Endothelial cell of umbilical vein (primary cell): ENCODE results near the gene SNX18. TPM values are rescaled to one million over a fixed set of nuclear protein-coding genes. Genes with fewer than 3 reads are reported as not detected.
A peak's percentile ranks its signal among the peaks of the same experiment; 100 is the strongest.

Source experiments
- BruUV-seq: library from RNA; stranded (reverse); fragments of 400-500 nt; replicated peaks from 2 replicates; lab custom pipeline; 2021; lab: Mats Ljungman, UMichigan
- CTCF ChIA-PET: fragments of 300-600, 350-600 bp; sonication (Branson Sonifier 250); formaldehyde crosslinking; loops from one replicate; lab custom pipeline; 2021; ENCODE audit warnings: antibody characterized with exemption, inconsistent platforms; lab: Charles Lee
- POLR2A ChIA-PET: fragments of 300-600, 350-600 bp; sonication (Branson Sonifier 250); formaldehyde crosslinking; loops from one replicate; lab custom pipeline; 2021; ENCODE audit warnings: antibody characterized with exemption, inconsistent platforms; lab: Charles Lee
- DNase-seq: peaks from one replicate; pipeline ENCODE4 v3.0.0-alpha.2; 2011; ENCODE audit warnings: low read depth, low spot score
- FAIRE-seq: peaks from 2 replicates; lab custom pipeline; 2011; peaks lifted over from hg19 to GRCh38; lab: Jason Lieb, UNC
- H2AFZ ChIP-seq: 2 replicates; pipeline ENCODE4 v1.6.0; 2012; ENCODE audit warnings: low read depth, low read length, control low read depth, inconsistent platforms
- H3K27ac ChIP-seq: 2 replicates; pipeline ENCODE4 v1.5.1; 2011; ENCODE audit warnings: low read depth, mild to moderate bottlenecking, control low read depth, low read length, moderate library complexity; ENCODE audit not compliant: insufficient read depth
- H3K27me3 ChIP-seq, 2 experiments: 2 replicates each; pipeline versions ENCODE4 v1.6.0 to v1.6.1; 2011; ENCODE audit warnings: low read length in 2 of 2, mixed read lengths in 1 of 2; ENCODE audit not compliant: control insufficient read depth in 2 of 2, insufficient read depth in 2 of 2
- H3K36me3 ChIP-seq, 2 experiments: 2 replicates in 1 of 2; 3 replicates in 1 of 2; pipeline ENCODE4 v1.5.1; 2011; ENCODE audit warnings: low read length in 2 of 2, mild to moderate bottlenecking in 1 of 2, moderate library complexity in 1 of 2; ENCODE audit not compliant: control insufficient read depth in 2 of 2, insufficient read depth in 2 of 2; ENCODE audit errors: extremely low read depth in 1 of 2
- H3K4me1 ChIP-seq: 3 replicates; pipeline ENCODE4 v1.5.1; 2011; ENCODE audit warnings: mild to moderate bottlenecking, low read length; ENCODE audit not compliant: control insufficient read depth, insufficient read depth; ENCODE audit errors: extremely low read depth
- H3K4me2 ChIP-seq: 2 replicates; pipeline ENCODE4 v1.6.1; 2011; ENCODE audit warnings: low read length, control low read depth, mixed read lengths; ENCODE audit not compliant: insufficient read depth
- H3K4me3 ChIP-seq, 3 experiments: fragments of 200-600 bp in 1 of 3; sonication (generic), shearing (Covaris generic) in 1 of 3; replicated peaks in 1 of 3; 2 replicates each; pipeline ENCODE4 v1.5.1; 2011 to 2016; ENCODE audit warnings: control low read depth in 3 of 3, low read length in 3 of 3, mild to moderate bottlenecking in 2 of 3, inconsistent platforms in 1 of 3, low read depth in 1 of 3, moderate library complexity in 1 of 3; ENCODE audit not compliant: insufficient read depth in 1 of 3
- H3K79me2 ChIP-seq: 2 replicates; pipeline ENCODE4 v1.6.0; 2012; ENCODE audit warnings: low read length, inconsistent platforms; ENCODE audit not compliant: control insufficient read depth, insufficient read depth
- H3K9ac ChIP-seq: replicated peaks from 2 replicates; pipeline ENCODE3; 2011; ENCODE audit warnings: low read length, control low read depth; ENCODE audit not compliant: insufficient read depth; ENCODE audit errors: extremely low read depth
- H3K9me1 ChIP-seq: replicated peaks from 3 replicates; pipeline ENCODE4 v1.6.0; 2011; ENCODE audit warnings: mild to moderate bottlenecking, low read length; ENCODE audit not compliant: control insufficient read depth, insufficient read depth; ENCODE audit errors: extremely low read depth
- H3K9me3 ChIP-seq: replicated peaks from 2 replicates; pipeline ENCODE4 v1.5.1; 2012; ENCODE audit warnings: low read length, inconsistent platforms; ENCODE audit not compliant: control insufficient read depth, insufficient read depth
- H4K20me1 ChIP-seq: replicated peaks from 2 replicates; pipeline ENCODE3; 2011; ENCODE audit warnings: mild to moderate bottlenecking, low read length; ENCODE audit not compliant: control insufficient read depth, insufficient read depth; ENCODE audit errors: extremely low read depth
- CTCF ChIP-seq, 2 donors: IDR thresholded peaks; 1 replicate in 1 of 2; 2 replicates in 1 of 2; pipeline ENCODE4 v1.5.1; 2011; ENCODE audit warnings: low read length in 2 of 2, mild to moderate bottlenecking in 2 of 2, moderate library complexity in 2 of 2, control low read depth in 1 of 2, inconsistent platforms in 1 of 2, low read depth in 1 of 2; ENCODE audit not compliant: insufficient read depth in 1 of 2; ENCODE audit errors: extremely low read depth in 1 of 2
- EZH2 ChIP-seq: IDR thresholded peaks from 2 replicates; pipeline ENCODE4 v1.6.1; 2012; ENCODE audit warnings: borderline replicate concordance, low read depth, mild to moderate bottlenecking, moderate library complexity, low read length, inconsistent platforms; ENCODE audit not compliant: severe bottlenecking
- FOS ChIP-seq: IDR thresholded peaks from 2 replicates; pipeline ENCODE4 v1.6.1; 2011; ENCODE audit warnings: mild to moderate bottlenecking, low read length, moderate library complexity, borderline replicate concordance; ENCODE audit not compliant: insufficient read depth
- GATA2 ChIP-seq: IDR thresholded peaks from 2 replicates; pipeline ENCODE4 v1.7.0; 2011; ENCODE audit warnings: low read depth, mild to moderate bottlenecking, moderate library complexity, mixed read lengths, low read length; ENCODE audit not compliant: insufficient read length, insufficient read depth
- JUN ChIP-seq: IDR thresholded peaks from 2 replicates; pipeline ENCODE4 v1.6.1; 2011; ENCODE audit warnings: borderline replicate concordance, low read depth; ENCODE audit not compliant: insufficient read length, insufficient read depth
- MAX ChIP-seq: IDR thresholded peaks from 2 replicates; pipeline ENCODE4 v1.6.1; 2011; ENCODE audit not compliant: insufficient read depth, insufficient read length
- MYC ChIP-seq: IDR thresholded peaks from one replicate; pipeline ENCODE4 v1.6.1; 2011; ENCODE audit warnings: mild to moderate bottlenecking, low read depth, low read length
- POLR2A ChIP-seq: IDR thresholded peaks from 2 replicates; pipeline ENCODE4 v1.6.1; 2012; ENCODE audit warnings: low read depth, mild to moderate bottlenecking, control low read depth, low read length
- POLR2AphosphoS5 ChIP-seq: IDR thresholded peaks from 2 replicates; pipeline ENCODE4 v1.6.1; 2012; ENCODE audit warnings: low read depth, mild to moderate bottlenecking, control low read depth, low read length, moderate library complexity; ENCODE audit not compliant: insufficient read depth
- dilution Hi-C: fragments of 300-500 bp; cut with MboI; formaldehyde crosslinking; loops from one replicate; pipeline ENCODE4 v1.15.0; 2019; ENCODE audit warnings: low sequenced_read_pairs; ENCODE audit not compliant: extremely low pct_ligation_motif_present
- intact Hi-C: fragments of 100-400 bp; cut with micrococcal nuclease; formaldehyde crosslinking; loops from one replicate; pipeline ENCODE4 v1.10.0; 2022
- polyA plus RNA-seq, 4 experiments: library from polyadenylated mRNA; depleted of rRNA in 3 of 4; stranded (reverse) in 3 of 4; unstranded in 1 of 4; fragments of >200 nt; gene quantifications; 2 replicates each; pipeline versions ENCODE4 v1.2.1 to v1.2.3, GENCODE V29; 2011 to 2012; ENCODE audit warnings: missing spikeins in 1 of 4
- total RNA-seq: library from RNA; stranded (reverse); gene quantifications from 2 replicates; pipeline ENCODE4 v1.2.3, GENCODE V29; 2021

Gene SNX18
- total and polyA plus RNA-seq, 2 donors (not counting 3 experiments of a cell fraction or from before 2014, with no cell fraction given): 11.8 to 25.3 TPM

- peak; percentile 18 for TF ChIP-seq FOS
- TF ChIP-seq CTCF (IDR thresholded peaks at IDR 0.05; ENCODE audit: extremely low read depth in 1 of 2, insufficient read depth in 1 of 2, low read depth in 1 of 2, low read length in 2 of 2): no peak
- Histone ChIP-seq H3K9ac (no peak overlapping the region), H4K20me1 (no peaks in the 10 kb centered on the region), H3K36me3 (no peaks in the 10 kb centered on the region), H2AFZ (no peak overlapping the region), H3K4me1 (peaks cover 56% of the 10 kb centered on the region), H3K27me3 (no peaks in the 10 kb centered on the region), H3K4me3 (no peak overlapping the region), H3K27ac (peak overlapping the region; percentile 79), H3K9me3 (no peaks in the 10 kb centered on the region), H3K79me2 (peaks cover 84% of the 10 kb centered on the region), H3K9me1 (no peaks in the 10 kb centered on the region), H3K4me2 (peak overlapping the region; percentile 60)
- DNase-seq (no peak), FAIRE-seq (no peak)
- no TSS peak for BruUV-seq
- POLR2A ChIA-PET: no interaction called here
- intact Hi-C loops (loop anchor here (10.0 kb wide), 1 partner anchor 463 kb away; the partner anchor contains the start of gene ESM1), dilution Hi-C loops (no loop called here)
- CTCF ChIA-PET: interaction anchor here (0.8 to 3.2 kb wide), 6 partner anchors 16 to 638 kb away, joined by 3 to 16 read pairs (median 4); partner anchors contain the start of gene GPX8
Measured at GRCh38 chr5:54521856-54522479, 4.4 kb downstream of the SNX18 start.

- dilution Hi-C loops: no loop called here
- no peak overlapping the region for H3K9ac ChIP-seq
- FAIRE-seq: no peak
- no TSS peak for BruUV-seq
- POLR2A ChIA-PET: no interaction called here
- no peak overlapping the region for H3K27ac ChIP-seq
- CTCF ChIA-PET: interaction anchor here (0.9 to 3.2 kb wide), 7 partner anchors 14 to 382 kb away, joined by 3 to 16 read pairs (median 4); no protein-coding TSS in a partner anchor
- H3K4me3 ChIP-seq: no peak overlapping the region
- peaks cover 91% of the 10 kb centered on the region for H3K79me2 ChIP-seq
- TF ChIP-seq FOS: no peak
- TF ChIP-seq MYC: no peak
- no peak for TF ChIP-seq CTCF (IDR thresholded peaks at IDR 0.05; ENCODE audit: extremely low read depth in 1 of 2, insufficient read depth in 1 of 2, low read depth in 1 of 2, low read length in 2 of 2)
- no peak for TF ChIP-seq POLR2A
- no peak for TF ChIP-seq POLR2AphosphoS5
- no peak for TF ChIP-seq MAX
- TF ChIP-seq EZH2: no peak
- no peak for TF ChIP-seq JUN
- TF ChIP-seq GATA2: no peak
- no peak for DNase-seq
- H3K27me3 ChIP-seq: no peaks in the 10 kb centered on the region
- no peaks in the 10 kb centered on the region for H3K9me1 ChIP-seq
- intact Hi-C loops: loop anchor here (10.0 kb wide), 1 partner anchor 461 kb away; the partner anchor contains the start of gene ESM1
- H3K4me1 ChIP-seq: peaks cover 58% of the 10 kb centered on the region
- no peaks in the 10 kb centered on the region for H3K9me3 ChIP-seq
- H4K20me1 ChIP-seq: no peaks in the 10 kb centered on the region
- no peaks in the 10 kb centered on the region for H3K36me3 ChIP-seq
- H3K4me2 ChIP-seq: no peak overlapping the region
- H2AFZ ChIP-seq: no peak overlapping the region
Measured at GRCh38 chr5:54523534-54523933, 6.0 kb downstream of the SNX18 start.
